ENCODE results near the gene DMAC2L. TPM values are rescaled to one million over a fixed set of nuclear protein-coding genes. Genes with fewer than 3 reads are reported as not detected.
"Not testable (repeated sequence)": the region's sequence is repeated elsewhere in the genome, so short reads cannot be mapped to it uniquely, and the experiment has no call there.

The DMAC2L gene, protein sequence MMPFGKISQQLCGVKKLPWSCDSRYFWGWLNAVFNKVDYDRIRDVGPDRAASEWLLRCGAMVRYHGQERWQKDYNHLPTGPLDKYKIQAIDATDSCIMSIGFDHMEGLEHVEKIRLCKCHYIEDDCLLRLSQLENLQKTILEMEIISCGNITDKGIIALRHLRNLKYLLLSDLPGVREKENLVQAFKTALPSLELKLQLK
- 9.6 and 16.0 TPM in 2 replicates for total RNA-seq

DNA sequence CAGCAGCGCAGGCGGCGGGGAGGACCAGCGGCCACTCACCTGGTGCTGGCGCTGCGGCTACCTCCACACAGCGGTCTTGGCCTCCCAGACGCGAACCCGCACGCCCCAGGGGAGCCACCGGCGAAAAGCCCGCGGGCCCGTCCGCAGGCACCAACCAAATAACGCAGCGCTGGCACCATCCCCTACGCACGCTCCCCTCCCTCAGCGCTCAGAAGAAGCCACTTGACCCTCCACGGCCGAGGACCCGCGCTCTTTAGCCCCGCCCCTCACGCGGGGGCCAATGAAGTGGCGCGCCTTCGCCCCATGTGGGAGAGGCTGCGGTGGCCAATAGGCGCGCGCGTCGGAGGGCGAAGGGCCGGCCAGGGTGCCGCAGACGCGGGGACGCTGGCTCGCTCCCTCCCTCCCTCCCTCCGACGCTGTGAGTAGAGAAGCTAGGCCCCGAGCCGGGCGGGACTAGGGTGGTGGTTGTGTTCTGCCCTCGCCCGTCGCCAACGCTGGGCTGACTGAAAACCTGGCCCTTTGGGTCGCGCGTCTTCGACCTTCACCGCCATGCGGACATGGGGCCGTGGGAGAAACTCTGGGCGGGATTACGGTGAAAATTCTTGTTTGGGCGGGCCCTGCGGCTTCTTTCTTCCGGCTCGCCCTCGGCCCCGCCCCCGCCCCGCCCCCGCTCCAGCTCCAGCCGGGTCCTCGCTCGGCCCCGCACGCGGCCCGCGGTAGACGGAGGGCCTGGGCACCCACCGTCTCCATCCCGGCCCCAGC, at the start of gene DMAC2L, which contains the start of gene L2HGDH:
DMAC2L (plus strand) TSS at position 353 of the 762 bp plus-strand sequence. CDS start 9,164 bp downstream, outside the sequence.
L2HGDH (minus strand) TSS at position 258 of the 762 bp plus-strand sequence; CDS start at position 179, 79 bp downstream.
- no peak for DNase-seq (ENCODE audit: extremely low read depth, low read depth, low spot score)

DNA sequence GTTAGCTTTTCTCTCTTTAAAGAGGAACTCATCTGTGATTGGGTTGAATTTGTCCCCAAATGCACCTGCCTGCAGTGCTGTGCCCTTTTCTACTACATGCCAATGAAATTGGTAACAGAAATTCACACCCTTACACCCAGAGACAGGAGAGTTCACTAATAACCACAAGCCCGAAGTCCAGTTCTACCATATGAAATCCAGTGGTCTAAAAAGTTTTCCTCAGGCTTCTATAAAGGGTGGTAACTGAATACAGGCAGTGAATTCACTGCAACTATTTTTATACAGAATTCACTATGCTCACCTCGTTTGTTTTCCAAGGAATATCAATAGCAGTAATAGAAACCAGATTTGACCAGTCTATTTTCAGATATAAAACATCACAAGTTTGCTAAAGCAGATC, 49.3 kb upstream of the DMAC2L start:
- DNase-seq (ENCODE audit: extremely low read depth, low read depth, low spot score), result no peak

DNA sequence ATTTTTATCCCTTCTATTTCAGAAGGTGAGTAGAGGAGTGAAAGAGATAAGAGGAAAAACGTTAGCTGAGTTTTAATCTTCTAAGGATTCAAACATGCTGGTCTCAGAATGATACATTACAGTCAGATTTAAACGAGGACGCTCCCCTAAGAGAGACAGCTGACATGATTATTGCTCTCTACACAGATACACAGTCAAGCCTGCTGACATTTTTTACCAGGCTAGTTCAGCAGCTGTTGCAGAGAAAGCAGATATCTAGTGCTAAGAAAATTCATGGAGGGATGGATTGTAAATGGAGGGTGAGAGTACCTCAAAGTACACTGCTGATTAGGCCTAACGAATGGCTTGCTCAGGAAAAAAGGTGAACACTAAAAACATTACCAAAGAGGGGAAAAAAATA, 48.8 kb upstream of the DMAC2L start:
- DNase-seq (ENCODE audit: extremely low read depth, low read depth, low spot score), result no peak

DNA sequence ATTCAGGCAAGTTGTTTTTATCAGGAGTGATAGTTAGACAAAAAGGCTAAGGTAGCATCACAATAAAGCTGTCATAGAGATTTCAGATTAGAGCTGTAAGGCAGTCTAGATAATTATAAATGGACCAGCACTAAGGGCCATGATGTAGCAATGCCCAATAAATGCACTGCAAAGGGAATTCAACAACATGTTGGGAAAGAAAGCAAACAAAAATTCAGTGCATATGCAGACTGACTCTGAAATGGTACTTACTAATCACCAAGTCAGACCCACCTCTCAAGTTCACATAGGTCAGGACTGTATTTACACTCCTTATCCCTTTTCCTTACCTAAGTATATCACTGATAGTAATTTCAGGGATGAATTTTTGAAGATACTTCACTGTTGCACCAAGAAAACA, 47.1 kb upstream of the DMAC2L start:
- DNase-seq (ENCODE audit: extremely low read depth, low read depth, low spot score), result no peak

DNA sequence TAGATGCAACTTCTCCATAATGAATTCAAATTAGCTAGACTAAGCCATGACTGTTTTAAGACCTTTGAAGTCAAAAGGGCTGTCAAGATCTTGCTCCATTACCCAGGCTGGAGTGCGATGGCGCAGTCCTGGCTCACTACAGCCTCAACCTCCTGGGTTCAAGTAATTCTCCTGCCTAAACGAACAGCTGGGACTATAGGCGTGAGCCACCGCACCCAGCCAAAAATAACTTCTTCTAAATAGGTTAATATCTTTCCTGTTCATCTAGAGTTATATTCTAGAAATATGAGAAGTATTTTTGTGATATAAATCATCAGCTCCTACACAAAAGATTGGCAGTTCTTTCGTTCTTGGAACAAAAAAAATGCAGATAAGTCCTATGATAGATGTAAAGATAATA, 41.2 kb upstream of the DMAC2L start:
- DNase-seq (ENCODE audit: extremely low read depth, low read depth, low spot score), result no peak

DNA sequence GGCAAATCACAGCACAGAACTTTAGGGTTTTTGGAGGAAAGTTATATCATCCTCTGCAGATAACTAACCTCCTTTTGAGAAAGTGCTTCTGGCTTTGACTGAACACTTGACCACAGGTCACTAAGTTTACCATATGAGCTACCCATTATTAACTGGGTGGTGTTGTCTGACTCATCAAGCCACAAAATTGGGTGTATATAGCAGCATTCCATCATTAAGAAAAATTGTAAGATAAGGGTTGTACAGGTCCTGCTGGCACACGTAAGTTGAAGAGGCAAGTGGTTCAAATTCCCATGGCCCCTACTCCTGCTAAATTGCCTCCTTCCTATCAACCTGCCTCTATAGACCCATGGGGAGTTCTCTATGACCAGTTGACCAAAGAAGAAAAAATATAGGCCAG, 39.6 kb upstream of the DMAC2L start:
- DNase-seq (ENCODE audit: extremely low read depth, low read depth, low spot score), result no peak

DNA sequence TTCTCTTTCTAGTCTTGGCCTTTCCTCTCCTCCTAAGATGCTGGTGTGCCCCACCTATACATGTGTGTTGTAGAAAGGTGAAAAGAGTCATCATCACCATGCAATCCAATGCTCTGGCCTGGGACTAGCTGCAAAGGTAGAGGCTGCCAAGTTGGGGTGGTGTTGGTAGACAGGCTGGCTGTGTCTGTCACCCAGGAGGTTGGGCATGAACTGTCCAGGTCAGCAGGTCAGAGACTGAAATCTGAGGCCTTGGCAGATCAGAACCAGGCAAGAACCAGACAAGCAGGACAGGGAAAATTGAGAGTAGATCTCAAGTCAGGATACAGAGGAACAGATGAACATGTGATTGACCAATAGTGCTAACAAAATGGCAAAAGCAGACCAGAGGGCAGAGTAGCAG, 26.3 kb upstream of the DMAC2L start:
- DNase-seq (ENCODE audit: extremely low read depth, low read depth, low spot score), result no peak

DNA sequence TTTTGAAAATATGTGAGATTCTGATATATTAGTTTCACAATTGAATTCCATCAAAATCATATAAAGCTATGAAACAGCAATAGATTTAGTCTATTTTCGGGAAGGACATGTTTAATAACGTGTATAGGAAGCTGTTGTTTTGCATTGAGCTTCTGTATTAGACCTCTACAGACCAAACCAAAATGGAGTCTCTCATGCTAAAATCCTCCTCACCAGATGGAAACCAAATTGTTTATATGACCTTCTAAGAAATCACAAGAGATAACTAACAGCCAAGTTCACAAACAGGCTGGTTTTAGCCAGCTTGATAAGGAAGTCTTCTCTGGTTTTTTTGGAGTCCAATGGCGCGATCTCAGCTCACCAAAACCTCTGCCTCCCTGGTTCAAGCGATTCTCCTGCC, 24.0 kb upstream of the DMAC2L start:
- no peak for DNase-seq (ENCODE audit: extremely low read depth, low read depth, low spot score)

DNA sequence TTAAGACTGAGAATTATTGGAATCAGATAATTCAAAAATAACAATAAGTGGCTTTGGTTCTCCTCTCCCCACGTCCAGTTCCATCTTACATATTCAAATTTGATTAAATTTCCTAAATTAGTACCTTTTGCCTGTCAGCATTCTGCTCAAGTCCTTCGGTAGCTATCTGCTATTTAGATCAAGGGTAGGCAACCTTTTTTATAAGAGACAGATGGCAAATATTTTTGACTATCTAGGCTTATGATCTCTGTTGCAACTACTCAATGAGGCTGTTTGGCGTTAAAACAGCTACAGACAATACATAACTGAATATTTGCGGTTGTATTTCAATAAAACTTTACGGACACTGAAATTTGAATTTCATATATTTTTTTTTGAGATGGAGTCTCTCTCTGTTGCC, 21.8 kb upstream of the DMAC2L start:
- DNase-seq (ENCODE audit: extremely low read depth, low read depth, low spot score), result no peak

DNA sequence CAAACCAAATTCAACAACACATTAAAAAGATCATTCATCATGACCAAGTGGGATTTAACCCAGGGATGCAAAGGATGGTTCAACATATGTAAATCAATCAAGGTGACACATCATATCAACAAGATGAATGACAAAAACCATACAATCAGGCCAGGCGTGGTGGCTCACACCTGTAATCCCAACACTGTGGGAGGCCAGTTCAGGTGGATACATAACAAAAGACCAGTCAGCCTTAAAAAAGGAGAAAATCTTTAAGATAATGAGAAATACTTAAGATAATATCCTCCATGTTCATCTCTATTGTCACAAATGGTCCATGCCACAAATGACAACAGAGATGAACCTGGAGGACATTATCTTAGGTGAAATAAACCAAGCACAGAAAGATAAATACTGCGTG, 12.5 kb upstream of the DMAC2L start:
- DNase-seq (ENCODE audit: extremely low read depth, low read depth, low spot score), result no peak

DNA sequence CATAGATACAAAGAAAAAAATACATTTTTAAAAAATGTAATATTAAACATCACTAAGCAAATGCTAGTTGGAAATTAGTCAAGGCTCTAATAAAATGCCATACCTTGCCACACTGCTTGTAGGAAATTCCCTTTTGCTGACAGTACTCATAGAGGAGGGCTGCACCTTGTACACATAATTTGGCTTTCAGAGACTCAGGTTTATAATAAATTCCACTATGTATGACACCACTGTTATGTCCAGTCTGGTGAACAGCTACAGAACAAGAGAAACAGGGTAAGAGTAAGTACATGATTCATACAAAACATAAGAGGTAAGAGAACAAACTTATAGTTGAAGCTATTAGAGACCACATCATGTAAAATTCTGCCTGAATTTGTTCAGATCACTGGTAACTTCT, 10.2 kb upstream of the DMAC2L start:
- no peak for DNase-seq (ENCODE audit: extremely low read depth, low read depth, low spot score)

DNA sequence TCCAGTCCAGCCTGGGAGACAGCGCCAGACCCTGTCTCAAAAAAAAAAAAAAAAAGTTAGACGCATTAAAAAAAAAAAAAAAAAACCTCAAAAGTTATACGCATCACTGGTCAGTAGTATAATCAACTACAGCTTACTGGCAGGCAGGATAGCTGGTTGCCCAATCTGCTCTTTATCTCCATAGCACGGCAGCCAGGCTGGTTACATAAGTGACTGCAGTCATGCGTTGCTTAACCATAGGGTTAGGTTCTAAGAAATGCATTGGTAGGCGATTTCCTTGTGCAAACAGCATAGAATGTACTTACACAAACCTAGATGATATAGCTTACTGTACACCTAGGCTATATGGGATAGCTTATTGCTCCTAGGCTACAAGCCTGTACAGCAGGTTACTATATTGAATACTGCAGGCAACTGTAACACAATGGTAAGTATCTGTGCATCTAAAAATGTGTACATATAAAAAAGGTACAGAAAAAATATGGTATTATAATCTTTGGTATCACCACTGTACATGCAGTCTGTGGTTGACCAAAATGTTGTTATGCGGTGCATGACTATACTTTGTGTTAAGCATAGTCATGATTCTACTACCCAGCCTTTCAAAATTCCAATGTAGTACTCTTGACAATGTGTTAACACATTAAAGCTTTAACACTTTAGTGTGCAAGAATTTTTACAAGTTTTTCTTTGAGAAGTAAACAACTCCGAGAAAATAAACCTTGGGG, 8.2 kb upstream of the DMAC2L start:
- no peak for DNase-seq (ENCODE audit: extremely low read depth, low read depth, low spot score)

DNA sequence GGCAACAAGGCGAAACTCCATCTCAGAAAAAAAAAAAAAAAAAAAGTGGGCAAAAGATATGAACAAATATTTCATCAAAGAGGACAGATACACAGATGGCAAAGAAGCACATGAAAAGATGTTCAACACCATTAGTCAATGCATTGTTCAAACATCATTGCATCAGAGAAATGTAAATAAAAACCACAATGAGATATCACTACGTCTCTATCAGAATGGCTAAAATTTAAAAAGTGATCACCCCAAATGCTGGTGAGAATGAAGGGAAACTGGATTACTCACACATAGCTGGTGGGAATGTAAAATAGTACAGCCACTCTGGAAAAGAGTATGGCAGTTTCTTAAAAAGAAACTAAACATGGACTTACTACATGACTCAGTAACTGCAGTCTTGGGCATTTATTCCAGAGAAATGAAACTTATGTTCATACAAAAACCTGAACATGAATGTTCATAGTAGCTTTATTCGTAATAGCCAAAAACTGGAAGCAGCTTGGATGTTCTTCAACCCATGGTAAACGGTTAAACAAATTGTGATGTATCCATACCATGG, 3.7 kb upstream of the DMAC2L start:
- DNase-seq (ENCODE audit: extremely low read depth, low read depth, low spot score), result no peak

DNA sequence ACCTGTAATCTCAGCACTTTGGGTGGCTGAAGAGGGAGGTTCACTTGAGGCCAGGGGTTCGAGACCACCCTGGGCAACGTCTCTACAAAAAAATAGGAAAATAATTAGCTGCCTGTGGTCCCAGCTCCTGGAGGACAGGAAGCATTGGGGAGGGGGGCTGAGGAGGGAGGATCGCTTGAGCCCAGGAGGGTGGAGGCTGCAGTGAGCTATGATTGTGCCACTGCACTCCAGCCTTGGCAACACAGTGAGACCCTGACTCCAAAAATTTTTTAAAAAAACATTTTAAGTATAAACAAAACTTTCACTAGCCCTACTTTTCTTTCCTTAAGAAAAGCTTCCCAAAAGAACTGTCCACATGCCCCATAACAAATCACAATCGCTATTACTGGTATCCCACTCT, 1.7 kb upstream of the DMAC2L start:
- DNase-seq (ENCODE audit: extremely low read depth, low read depth, low spot score), result no peak

DNA sequence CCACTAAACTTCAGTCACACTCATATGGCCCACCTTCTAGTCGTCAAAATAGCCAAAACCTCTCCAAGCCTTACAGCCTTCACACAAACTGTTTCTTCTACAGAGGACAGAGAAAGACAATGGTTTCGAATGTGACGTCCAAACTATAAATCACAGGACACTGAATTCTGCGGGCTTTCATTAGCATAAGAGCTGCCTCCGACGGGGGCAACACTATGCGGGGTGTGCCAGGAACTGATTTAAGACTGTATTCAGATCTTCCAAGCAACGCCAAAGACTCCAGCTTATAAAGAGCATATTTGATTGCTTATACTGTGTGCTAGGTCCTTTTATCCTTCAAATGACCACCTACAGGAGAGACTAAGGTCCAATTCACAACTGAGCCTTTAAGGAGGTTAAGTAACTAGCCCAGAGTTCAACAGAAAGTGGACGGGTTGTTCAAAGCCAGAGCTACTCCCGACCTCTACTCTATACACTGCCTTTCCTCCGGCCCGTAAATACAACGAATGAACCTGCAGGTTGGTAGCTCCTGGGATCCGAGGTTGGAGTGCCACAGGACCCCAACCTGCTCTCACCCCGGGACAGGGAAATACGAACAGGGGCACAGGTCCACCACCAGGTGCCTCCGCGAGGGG, 670 bp upstream of the DMAC2L start:
- no peak for DNase-seq (ENCODE audit: extremely low read depth, low read depth, low spot score)

DNA sequence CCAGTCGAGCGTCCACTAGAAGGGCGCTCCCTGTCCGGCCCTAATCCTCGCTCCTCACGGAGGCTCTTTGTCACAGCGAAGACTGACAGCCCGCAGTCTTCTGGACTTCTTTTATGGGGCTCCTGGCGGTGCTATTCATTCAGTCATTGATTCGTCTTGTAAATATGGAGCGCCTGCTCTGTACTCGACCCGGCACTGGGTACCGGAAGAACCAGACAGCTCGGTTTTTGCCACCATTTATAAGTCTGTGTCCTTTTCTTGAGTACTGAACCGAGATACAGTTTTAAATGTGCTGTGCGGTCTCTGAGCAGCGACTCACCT, 570 bp downstream of the DMAC2L start:
- no peak for DNase-seq (ENCODE audit: extremely low read depth, low read depth, low spot score)

DNA sequence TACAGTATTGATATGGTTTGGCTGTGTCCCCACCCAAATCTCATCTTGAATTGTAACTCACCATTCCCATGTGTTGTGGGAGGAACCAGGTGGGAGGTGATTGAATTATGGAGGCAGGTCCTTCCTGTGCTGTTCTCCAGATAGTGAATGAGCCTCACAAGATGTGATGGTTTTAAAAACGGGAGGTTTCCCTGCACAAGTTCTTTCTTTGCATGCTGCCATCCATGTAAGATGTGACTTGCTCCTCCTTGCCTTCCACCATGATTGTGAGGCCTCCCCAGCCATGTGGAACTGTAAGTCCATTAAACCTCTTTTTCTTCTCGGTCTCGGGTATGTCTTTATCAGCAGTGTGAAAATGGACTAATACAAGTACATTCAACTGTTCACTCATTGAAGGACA, 2.0 kb downstream of the DMAC2L start:
- DNase-seq (ENCODE audit: extremely low read depth, low read depth, low spot score), result not testable (repeated sequence)

DNA sequence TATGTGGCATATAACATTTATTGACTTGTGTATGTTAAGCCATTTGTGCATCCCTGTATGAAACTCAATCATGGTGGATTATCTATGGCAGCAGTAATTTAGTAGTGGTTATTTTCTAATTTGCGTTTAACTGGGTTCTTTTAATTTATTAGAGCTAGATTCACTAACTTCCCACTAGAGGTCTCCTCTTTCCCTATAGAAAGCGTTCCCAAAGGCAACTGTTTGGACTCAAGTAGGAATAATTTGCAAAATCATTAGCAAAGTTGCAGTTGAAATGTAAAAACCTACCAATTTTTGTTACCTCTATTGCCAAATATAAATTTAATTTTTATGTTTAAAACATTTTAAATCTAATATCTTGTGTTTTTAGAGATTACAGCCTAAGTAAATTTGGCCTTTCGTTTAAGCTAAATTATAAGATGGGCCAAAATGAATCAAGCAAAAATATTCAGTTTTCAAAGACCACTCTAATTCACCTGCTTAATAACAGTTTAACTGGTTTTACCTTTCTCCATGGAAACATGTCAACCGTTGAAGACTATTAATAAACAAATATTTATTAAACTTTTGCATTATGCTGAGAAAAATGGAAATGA, 6.0 kb downstream of the DMAC2L start:
- no peak for DNase-seq (ENCODE audit: extremely low read depth, low read depth, low spot score)

DNA sequence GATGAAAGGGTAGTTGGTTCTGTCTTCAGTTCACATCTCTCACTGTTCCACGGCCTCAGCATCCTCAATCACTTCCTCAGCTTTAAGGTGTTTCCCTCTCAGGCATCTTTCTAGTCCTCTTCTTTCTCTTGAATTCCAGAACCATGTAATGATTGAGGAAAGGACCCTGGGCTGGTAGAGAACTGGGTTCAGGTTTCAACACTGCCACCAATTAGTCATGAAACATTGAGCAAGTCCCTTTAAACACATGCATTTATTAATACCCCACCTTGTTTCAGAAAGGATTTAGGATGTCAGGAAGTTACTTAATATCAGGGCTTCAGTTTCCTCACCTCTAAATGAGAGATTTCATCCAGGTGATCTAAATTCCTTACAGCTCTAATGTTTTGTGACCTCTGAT, 7.2 kb downstream of the DMAC2L start:
- no peak for DNase-seq (ENCODE audit: extremely low read depth, low read depth, low spot score)

DNA sequence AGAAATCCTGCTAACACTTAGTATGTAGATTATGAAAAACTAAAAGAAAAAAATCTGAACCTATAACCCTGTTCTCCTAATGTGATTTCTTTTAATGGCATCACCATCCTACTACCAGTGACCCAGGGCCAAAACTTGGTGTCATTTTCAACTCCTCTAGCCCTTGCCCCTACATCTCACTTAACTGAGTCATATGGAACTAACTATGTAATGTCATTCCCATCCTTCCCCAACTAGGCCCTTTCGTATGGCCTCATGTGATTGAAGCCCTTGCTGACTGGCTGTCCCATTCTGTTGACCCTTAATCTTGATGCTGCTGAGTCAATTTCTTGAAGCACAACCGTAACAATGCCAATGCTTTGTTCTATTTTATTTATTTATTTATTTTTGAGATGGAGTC, 7.6 kb downstream of the DMAC2L start:
- no peak for DNase-seq (ENCODE audit: extremely low read depth, low read depth, low spot score)

DNA sequence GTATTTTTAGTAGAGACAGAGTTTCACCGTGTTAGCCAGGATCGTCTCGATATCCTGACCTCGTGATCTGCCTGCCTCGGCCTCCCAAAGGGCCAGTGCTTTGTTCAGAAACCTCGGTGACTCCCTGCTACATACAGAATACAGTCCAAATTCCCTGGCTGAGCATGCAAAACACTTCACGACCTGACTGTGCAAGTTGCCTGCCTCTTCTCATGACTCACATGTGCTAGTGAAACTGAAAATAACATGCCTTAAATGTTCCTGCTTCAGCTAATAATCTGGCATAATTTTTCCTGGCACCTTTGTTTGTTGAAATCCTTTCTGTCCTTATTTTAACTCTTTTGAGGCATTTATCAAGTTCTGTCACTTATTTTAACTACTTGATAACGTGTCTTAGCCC, 8.2 kb downstream of the DMAC2L start:
- DNase-seq (ENCODE audit: extremely low read depth, low read depth, low spot score), result no peak
